GM21619 (cell line): ENCODE measurements around the gene SEMA3G.

Experiments used
- ATAC-seq: cut with Tn5 transposase; IDR thresholded peaks from one replicate; pipeline ENCODE4 v1.9.1; 2021; ENCODE audit not compliant: unreplicated experiment

The SEMA3G gene

GRCh38 chr3:52396907-52397591 lies 47.9 kb downstream of the SEMA3G start:
- ATAC-seq, result no peak

- no peak for ATAC-seq
Observed at GRCh38 chr3:52396011-52396906, 48.6 kb downstream of the SEMA3G start.

GRCh38 chr3:52395503-52395865 lies 49.4 kb downstream of the SEMA3G start:
- no peak for ATAC-seq

GRCh38 chr3:52394751-52395502 lies 50.0 kb downstream of the SEMA3G start:
- no peak for ATAC-seq

- no peak for ATAC-seq
Observed at GRCh38 chr3:52393959-52394670, 50.8 kb downstream of the SEMA3G start.

- ATAC-seq, result no peak
Observed at GRCh38 chr3:52393131-52393807, 51.6 kb downstream of the SEMA3G start.

- no peak for ATAC-seq
Observed at GRCh38 chr3:52392216-52392930, 52.5 kb downstream of the SEMA3G start.

- ATAC-seq, result no peak
Observed at GRCh38 chr3:52391096-52391495, 53.8 kb downstream of the SEMA3G start.

GRCh38 chr3:52388933-52389332 lies 56.0 kb downstream of the SEMA3G start:
- no peak for ATAC-seq

GRCh38 chr3:52388348-52388821 lies 56.5 kb downstream of the SEMA3G start:
- ATAC-seq, result no peak

GRCh38 chr3:52387481-52387880 lies 57.4 kb downstream of the SEMA3G start:
- ATAC-seq, result no peak

- no peak for ATAC-seq
Observed at GRCh38 chr3:52385157-52385556, 59.7 kb downstream of the SEMA3G start.

GRCh38 chr3:52384019-52384761 lies 60.7 kb downstream of the SEMA3G start:
- no peak for ATAC-seq

- no peak for ATAC-seq
Observed at GRCh38 chr3:52383446-52383845, 61.5 kb downstream of the SEMA3G start.
